MM.1S (cell line): Measurements from ENCODE around the gene SERPINB4.

Experiments
- DNase-seq: peaks from one replicate; pipeline ENCODE4 v3.0.0-alpha.2; 2015
- H2AFZ ChIP-seq: fragments of 300-600 bp; sonication (generic); 2 replicates; pipeline ENCODE4 v1.6.0; 2016; ENCODE audit warnings: antibody characterized with exemption, low read length
- H3F3A ChIP-seq: fragments of 300-600 bp; sonication (generic); 2 replicates; pipeline ENCODE4 v1.6.1; 2016; ENCODE audit warnings: mild to moderate bottlenecking, antibody characterized with exemption, low read length, moderate library complexity, mixed read lengths; ENCODE audit not compliant: insufficient read depth
- H3K27ac ChIP-seq: fragments of 300-600 bp; sonication (generic); 2 replicates; pipeline ENCODE4 v1.5.1; 2016; ENCODE audit warnings: mild to moderate bottlenecking, low read length
- H3K27me3 ChIP-seq: fragments of 300-600 bp; sonication (generic); replicated peaks from 2 replicates; pipeline ENCODE4 v1.6.0; 2016; ENCODE audit warnings: low read length; ENCODE audit not compliant: insufficient read depth
- H3K36me3 ChIP-seq: fragments of 300-600 bp; sonication (generic); replicated peaks from 2 replicates; pipeline ENCODE4 v1.6.1; 2016; ENCODE audit warnings: mild to moderate bottlenecking, low read length, mixed read lengths; ENCODE audit not compliant: insufficient read depth
- H3K4me1 ChIP-seq: fragments of 300-600 bp; sonication (generic); 2 replicates; pipeline ENCODE4 v1.6.1; 2016; ENCODE audit warnings: low read length, mixed read lengths
- H3K4me2 ChIP-seq: fragments of 300-600 bp; sonication (generic); 2 replicates; pipeline ENCODE4 v1.6.0; 2016; ENCODE audit warnings: low read depth, low read length
- H3K4me3 ChIP-seq: fragments of 300-600 bp; sonication (generic); 2 replicates; pipeline ENCODE4 v1.5.1; 2016; ENCODE audit warnings: low read length, mixed read lengths
- H3K79me2 ChIP-seq: fragments of 300-600 bp; sonication (generic); 2 replicates; pipeline ENCODE4 v1.6.1; 2016; ENCODE audit warnings: mixed run types, low read length, mixed read lengths
- H3K9ac ChIP-seq: fragments of 300-600 bp; sonication (generic); 2 replicates; pipeline ENCODE4 v1.6.1; 2016; ENCODE audit warnings: low read length, mixed read lengths
- H3K9me2 ChIP-seq: fragments of 300-600 bp; sonication (generic); replicated peaks from 2 replicates; pipeline ENCODE4 v1.6.1; 2016; ENCODE audit warnings: mild to moderate bottlenecking, low read length, mixed read lengths; ENCODE audit not compliant: insufficient read depth
- H3K9me3 ChIP-seq: fragments of 300-600 bp; sonication (generic); replicated peaks from 2 replicates; pipeline ENCODE4 v1.6.1; 2016; ENCODE audit warnings: mild to moderate bottlenecking, low read length, mixed read lengths; ENCODE audit not compliant: insufficient read depth
- H4K20me1 ChIP-seq: fragments of 300-600 bp; sonication (generic); 2 replicates; pipeline ENCODE4 v1.6.1; 2016; ENCODE audit warnings: mild to moderate bottlenecking, low read length, moderate library complexity, mixed read lengths; ENCODE audit not compliant: insufficient read depth
- CTCF ChIP-seq: fragments of 300-600 bp; sonication (generic); IDR thresholded peaks from 2 replicates; pipeline ENCODE4 v1.5.1; 2016; ENCODE audit warnings: antibody characterized with exemption, low read length, mixed read lengths
- EZH2 ChIP-seq: fragments of 300-600 bp; sonication (generic); optimal IDR thresholded peaks from 2 replicates; pipeline ENCODE3; 2017; ENCODE audit warnings: low read depth, mild to moderate bottlenecking, antibody characterized with exemption, low read length, mixed read lengths
- EZH2phosphoT487 ChIP-seq: fragments of 300-600 bp; sonication (generic); IDR thresholded peaks from 2 replicates; pipeline ENCODE4 v1.6.1; 2018; ENCODE audit warnings: antibody characterized with exemption, low read length

SERPINB4 gene

GRCh38 chr18:63591725-63592124 lies 52.3 kb downstream of the SERPINB4 start:
- H3K4me3 ChIP-seq, result no peak overlapping the region
- H3K9ac ChIP-seq, result no peak overlapping the region
- no peak for TF ChIP-seq EZH2phosphoT487
- TF ChIP-seq EZH2, result no peak
- TF ChIP-seq CTCF, result no peak
- no peaks in the 10 kb centered on the region for H4K20me1 ChIP-seq
- no peaks in the 10 kb centered on the region for H3K27me3 ChIP-seq
- H3K36me3 ChIP-seq, result no peaks in the 10 kb centered on the region
- H3K4me2 ChIP-seq, result no peak overlapping the region
- no peak overlapping the region for H2AFZ ChIP-seq
- no peaks in the 10 kb centered on the region for H3K79me2 ChIP-seq
- no peaks in the 10 kb centered on the region for H3K4me1 ChIP-seq
- no peaks in the 10 kb centered on the region for H3K9me2 ChIP-seq
- H3F3A ChIP-seq, result no peaks in the 10 kb centered on the region
- no peak overlapping the region for H3K27ac ChIP-seq
- H3K9me3 ChIP-seq, result no peaks in the 10 kb centered on the region
- DNase-seq, result no peak

- Histone ChIP-seq H3K79me2 (no peaks in the 10 kb centered on the region), H3K27ac (no peak overlapping the region), H2AFZ (no peak overlapping the region), H3K27me3 (no peaks in the 10 kb centered on the region), H3K9me2 (no peaks in the 10 kb centered on the region), H3K9ac (no peak overlapping the region), H3K9me3 (no peaks in the 10 kb centered on the region), H3K4me2 (no peak overlapping the region), H3K36me3 (no peaks in the 10 kb centered on the region), H3K4me3 (no peak overlapping the region), H3F3A (no peaks in the 10 kb centered on the region), H3K4me1 (no peaks in the 10 kb centered on the region), H4K20me1 (no peaks in the 10 kb centered on the region)
- TF ChIP-seq CTCF (no peak), EZH2 (no peak), EZH2phosphoT487 (no peak)
- no peak for DNase-seq
These were observed 52.9 kb downstream of the SERPINB4 start for GRCh38 chr18:63590966-63591695.

GRCh38 chr18:63590373-63590772 lies 53.7 kb downstream of the SERPINB4 start:
- Histone ChIP-seq H3K4me2 (no peak overlapping the region), H3K9ac (no peak overlapping the region), H3K4me1 (no peaks in the 10 kb centered on the region), H3K27ac (no peak overlapping the region), H3K27me3 (no peaks in the 10 kb centered on the region), H4K20me1 (no peaks in the 10 kb centered on the region), H2AFZ (no peak overlapping the region), H3K9me3 (no peaks in the 10 kb centered on the region), H3K79me2 (no peaks in the 10 kb centered on the region), H3K9me2 (no peaks in the 10 kb centered on the region), H3F3A (no peaks in the 10 kb centered on the region), H3K4me3 (no peak overlapping the region), H3K36me3 (no peaks in the 10 kb centered on the region)
- no peak for DNase-seq
- TF ChIP-seq EZH2phosphoT487 (no peak), EZH2 (no peak), CTCF (no peak)
